Small intestine (tissue), 7 donors: ENCODE measurements around the gene SH3RF3. TPM values are rescaled to one million over a fixed set of nuclear protein-coding genes. Genes with fewer than 3 reads are reported as not detected.

Source experiments
- DNase-seq, 2 donors: peaks; one replicate each; pipeline versions ENCODE4 v3.0.0 to v3.0.0-alpha.2; 2013
- FAIRE-seq: peaks from 2 replicates; lab custom pipeline; 2012; peaks lifted over from hg19 to GRCh38; lab: Jason Lieb, UNC
- H3K27ac ChIP-seq, 3 donors: one replicate each; pipeline ENCODE4 v1.5.1; 2013; ENCODE audit warnings: low read length in 2 of 3, mild to moderate bottlenecking in 2 of 3, control low read depth in 1 of 3, inconsistent platforms in 1 of 3, low read depth in 1 of 3, moderate library complexity in 1 of 3
- H3K27me3 ChIP-seq, 3 donors: one replicate each; pipeline ENCODE4 v1.6.1; 2013; ENCODE audit warnings: low read length in 3 of 3, inconsistent platforms in 1 of 3; ENCODE audit not compliant: control insufficient read depth in 3 of 3, insufficient read depth in 3 of 3
- H3K36me3 ChIP-seq, 3 donors: one replicate each; pipeline ENCODE4 v1.6.1; 2013; ENCODE audit warnings: low read length in 3 of 3, inconsistent platforms in 1 of 3, low read depth in 1 of 3, mild to moderate bottlenecking in 1 of 3, moderate library complexity in 1 of 3; ENCODE audit not compliant: control insufficient read depth in 3 of 3, insufficient read depth in 2 of 3
- H3K4me1 ChIP-seq, 3 donors: one replicate each; pipeline ENCODE4 v1.6.1; 2013; ENCODE audit warnings: low read length in 2 of 3, inconsistent platforms in 1 of 3, low read depth in 1 of 3, mild to moderate bottlenecking in 1 of 3, moderate library complexity in 1 of 3; ENCODE audit not compliant: control insufficient read depth in 3 of 3, insufficient read depth in 2 of 3
- H3K4me3 ChIP-seq, 3 donors: one replicate each; pipeline ENCODE4 v1.5.1; 2013; ENCODE audit warnings: low read length in 3 of 3, control low read depth in 1 of 3, inconsistent platforms in 1 of 3, low read depth in 1 of 3, mild to moderate bottlenecking in 1 of 3, moderate library complexity in 1 of 3
- H3K9me3 ChIP-seq, 2 donors: one replicate each; pipeline ENCODE4 v1.6.1; 2013; ENCODE audit warnings: low read depth in 1 of 2, low read length in 1 of 2; ENCODE audit not compliant: control insufficient read depth in 2 of 2, insufficient read depth in 1 of 2
- WGBS, 3 donors: extraction: QIAGEN DNeasy Blood & Tissue Kit; methylation state at CpG; one replicate each; pipeline ENCODE4 v1.1.7; 2013; 5-methylcytosine and 5-hydroxymethylcytosine counted together
- polyA plus RNA-seq, 4 donors: library from polyadenylated mRNA; stranded (reverse) in 3 of 4; unstranded in 1 of 4; fragments of 200-250 nt in 3 of 4; fragments of 120-200 nt in 1 of 4; gene quantifications; one replicate each; pipeline versions ENCODE4 v1.2.1 to v1.2.3, GENCODE V29; 2013
- donor health status: healthy with polysubstance abuse.
- donor health status: control.
- donor health status: control.
- donor health status: Bipolar disorder and iron deficiency.
- donor health status: healthy.

SH3RF3 gene
- polyA plus RNA-seq, 4 donors = 0.22 to 3.9 (median 1.2) TPM

GRCh38 chr2:109185821-109186570 lies 57.0 kb downstream of the SH3RF3 start:
- Histone ChIP-seq H3K27me3 (no peaks in the 10 kb centered on the region), H3K4me3 (no peak overlapping the region), H3K36me3 (no peaks in the 10 kb centered on the region), H3K9me3 (peaks cover 0 to 8% of the 10 kb centered on the region in 2 donors), H3K27ac (peak overlapping the region in 1 of 3 donors; percentile 12), H3K4me1 (no peaks in the 10 kb centered on the region)
- 77 to 84% (median 81%) methylated on average over 16 of the region's 16 CpGs for WGBS, 3 donors
- FAIRE-seq (no peak), DNase-seq (no peak)

DNA sequence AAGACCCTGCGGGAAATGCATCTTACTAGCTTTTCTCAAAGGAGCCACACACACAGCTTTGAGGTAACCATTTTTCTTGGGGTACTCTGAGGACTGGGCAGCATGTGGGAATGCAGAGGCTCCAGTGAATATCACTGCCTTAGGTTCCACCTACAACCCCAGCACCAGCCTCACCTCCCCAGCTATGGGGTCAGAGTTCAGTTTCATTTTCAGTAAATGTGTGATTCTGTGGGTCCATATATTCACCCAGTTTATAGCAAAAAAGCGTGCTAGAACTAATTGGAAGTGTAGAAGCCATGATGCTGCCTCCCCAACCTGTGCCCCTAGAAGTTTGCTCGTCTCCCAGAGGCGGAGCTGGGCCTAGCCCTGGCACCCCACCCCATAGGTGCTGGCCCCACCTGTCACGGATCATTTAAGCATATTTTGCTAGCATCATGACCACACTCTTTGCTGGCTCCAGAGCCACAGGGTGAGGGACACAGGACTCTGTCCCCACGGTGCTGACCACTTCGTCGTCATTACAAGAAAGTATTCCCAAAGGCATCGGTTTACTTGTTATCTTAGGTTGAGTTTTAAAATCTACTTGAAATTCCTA lies 57.7 kb downstream of the SH3RF3 start:
- DNase-seq = no peak
- whole genome bisulfite sequencing, 3 donors = 71 to 83% (median 81%) methylated on average over 9 of the region's 9 CpGs
- H3K27ac ChIP-seq = no peak overlapping the region
- H3K4me1 ChIP-seq = no peaks in the 10 kb centered on the region
- peaks cover 0 to 4% of the 10 kb centered on the region in 2 donors for H3K9me3 ChIP-seq
- H3K4me3 ChIP-seq = no peak overlapping the region
- H3K36me3 ChIP-seq = no peaks in the 10 kb centered on the region
- FAIRE-seq = no peak
- peaks cover 0 to 4% (median 0%) of the 10 kb centered on the region in 3 donors for H3K27me3 ChIP-seq

DNA sequence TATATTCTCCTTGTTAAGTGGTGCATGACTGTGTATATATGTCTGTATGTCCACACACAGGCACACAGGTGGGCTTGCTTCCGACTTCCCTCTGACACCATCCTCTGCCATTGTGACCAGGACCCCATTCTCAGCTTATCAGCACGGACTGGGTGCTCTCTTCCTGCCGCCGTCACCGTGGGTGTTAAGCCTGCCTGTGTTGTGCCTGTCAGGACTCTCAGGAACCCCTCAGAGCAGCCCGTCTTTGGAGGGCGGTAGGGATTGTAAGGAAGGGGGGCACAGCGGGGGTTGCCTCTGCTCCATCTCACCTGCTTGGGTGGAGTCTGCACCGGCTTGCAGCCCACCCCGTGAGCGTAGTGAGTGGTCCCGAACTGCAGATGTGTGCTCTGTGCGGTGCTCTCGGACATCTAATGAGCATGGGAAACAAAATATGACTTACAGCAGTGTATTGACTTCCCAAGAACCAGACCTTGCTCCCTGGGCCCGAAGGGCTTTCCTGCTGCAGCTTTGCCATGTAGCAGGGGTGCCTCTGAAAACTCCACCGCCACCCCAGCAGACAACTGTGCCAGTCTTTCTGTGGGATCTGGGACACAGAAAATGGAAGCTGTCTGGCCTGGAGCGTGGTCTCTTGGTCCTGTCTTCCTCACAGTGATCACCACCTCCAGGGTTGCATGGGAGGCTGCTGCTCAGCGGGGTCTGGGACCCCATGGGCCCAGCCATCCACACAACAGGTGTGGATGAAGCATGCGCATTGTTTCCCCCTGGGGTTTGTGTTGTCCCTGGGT lies 58.9 kb downstream of the SH3RF3 start:
- DNase-seq (no peak), FAIRE-seq (no peak)
- 78 to 87% (median 84%) methylated on average over 19 of the region's 19 CpGs for WGBS, 3 donors
- Histone ChIP-seq H3K4me3 (no peak overlapping the region), H3K36me3 (no peaks in the 10 kb centered on the region), H3K4me1 (no peaks in the 10 kb centered on the region), H3K9me3 (no peaks in the 10 kb centered on the region), H3K27ac (no peak overlapping the region), H3K27me3 (peaks cover 0 to 4% (median 0%) of the 10 kb centered on the region in 3 donors)

GRCh38 chr2:109188496-109188890 lies 59.5 kb downstream of the SH3RF3 start:
- DNase-seq (no peak), FAIRE-seq (no peak)
- Histone ChIP-seq H3K27ac (no peak overlapping the region), H3K9me3 (no peaks in the 10 kb centered on the region), H3K4me3 (no peak overlapping the region), H3K27me3 (peaks cover 0 to 4% (median 0%) of the 10 kb centered on the region in 3 donors), H3K4me1 (no peaks in the 10 kb centered on the region), H3K36me3 (no peaks in the 10 kb centered on the region)
- WGBS, 3 donors = 68 to 74% (median 68%) methylated on average over 14 of the region's 14 CpGs

- peaks cover 0 to 4% (median 0%) of the 10 kb centered on the region in 3 donors for H3K27me3 ChIP-seq
- FAIRE-seq = no peak
- 80 to 96% (median 84%) methylated on average over 4 of the region's 4 CpGs for WGBS, 3 donors
- no peaks in the 10 kb centered on the region for H3K9me3 ChIP-seq
- no peaks in the 10 kb centered on the region for H3K36me3 ChIP-seq
- H3K27ac ChIP-seq = no peak overlapping the region
- DNase-seq = no peak
- H3K4me3 ChIP-seq = no peak overlapping the region
- no peaks in the 10 kb centered on the region for H3K4me1 ChIP-seq
Measured at GRCh38 chr2:109188898-109189297, 59.9 kb downstream of the SH3RF3 start.

- no peak overlapping the region for H3K27ac ChIP-seq
- peaks cover 0 to 4% (median 0%) of the 10 kb centered on the region in 3 donors for H3K27me3 ChIP-seq
- H3K4me1 ChIP-seq = no peaks in the 10 kb centered on the region
- DNase-seq = peak in 1 of 2 donors; percentile 19
- no peaks in the 10 kb centered on the region for H3K9me3 ChIP-seq
- no peaks in the 10 kb centered on the region for H3K36me3 ChIP-seq
- WGBS, 3 donors = 41 to 73% (median 65%) methylated on average over 5 of the region's 5 CpGs
- FAIRE-seq = no peak
- no peak overlapping the region for H3K4me3 ChIP-seq
Measured at GRCh38 chr2:109189751-109190150, 60.7 kb downstream of the SH3RF3 start.

DNA sequence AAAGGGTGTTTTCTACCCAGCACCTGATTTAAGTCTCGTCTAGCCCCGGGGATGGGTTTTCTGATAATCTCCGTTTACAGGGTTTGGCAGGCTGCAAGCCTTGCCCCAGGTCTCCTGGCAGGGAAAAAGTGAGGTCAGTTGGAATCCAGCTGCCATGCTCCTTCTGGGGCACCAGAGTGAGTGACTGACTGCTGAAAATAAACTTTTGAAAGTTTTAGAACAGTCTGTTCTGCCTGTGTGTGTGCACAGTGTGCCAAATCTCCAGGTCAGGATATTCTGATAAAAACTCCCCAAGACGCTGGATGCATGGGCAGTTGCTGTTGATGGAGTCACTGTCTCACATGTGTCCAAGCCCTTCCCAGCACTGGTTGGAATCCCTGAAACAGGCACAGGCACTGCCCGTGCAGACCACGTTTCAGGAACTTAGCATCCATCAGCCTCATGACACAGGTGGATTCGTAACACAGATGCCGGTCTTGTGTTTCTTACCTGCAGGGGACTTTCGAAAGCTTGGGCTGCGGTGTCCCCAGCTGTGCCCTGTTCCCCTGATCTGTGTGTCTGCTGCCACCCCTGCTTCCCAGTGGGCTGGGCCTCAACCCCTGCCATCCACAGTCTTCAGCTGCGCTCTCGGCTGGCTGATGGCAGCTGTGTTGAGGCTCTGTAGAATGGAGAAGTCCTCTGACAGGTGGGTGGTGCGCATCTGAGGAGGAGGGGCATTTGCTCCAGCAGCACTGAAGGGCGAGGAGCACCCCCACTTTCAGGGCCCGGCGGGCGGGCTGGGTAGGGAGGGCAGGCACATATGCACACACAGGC lies 65.0 kb downstream of the SH3RF3 start:
- Histone ChIP-seq H3K9me3 (no peaks in the 10 kb centered on the region), H3K36me3 (no peaks in the 10 kb centered on the region), H3K4me3 (no peak overlapping the region), H3K4me1 (no peaks in the 10 kb centered on the region), H3K27ac (no peak overlapping the region), H3K27me3 (peaks cover 0 to 4% (median 0%) of the 10 kb centered on the region in 3 donors)
- DNase-seq (no peak), FAIRE-seq (no peak)
- 80 to 85% (median 83%) methylated on average over 17 of the region's 17 CpGs for WGBS, 3 donors

DNA sequence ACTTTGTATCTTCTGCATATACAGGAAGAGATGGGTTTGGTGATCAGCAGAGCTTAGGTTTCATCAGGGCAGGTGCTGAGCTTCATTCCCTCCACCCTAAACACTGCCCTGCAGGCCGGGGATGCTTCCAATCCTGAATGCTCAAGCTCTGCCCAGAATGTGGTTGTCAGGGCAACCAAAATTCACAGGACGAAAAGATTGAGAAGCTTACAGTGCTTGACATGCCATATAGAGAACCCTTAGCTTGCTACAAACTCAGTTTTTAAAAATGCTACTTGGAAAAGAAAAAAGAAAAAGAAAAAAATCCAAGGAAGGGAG lies 65.6 kb downstream of the SH3RF3 start:
- Histone ChIP-seq H3K27me3 (peaks cover 0 to 4% (median 0%) of the 10 kb centered on the region in 3 donors), H3K9me3 (no peaks in the 10 kb centered on the region), H3K36me3 (no peaks in the 10 kb centered on the region), H3K4me1 (no peaks in the 10 kb centered on the region), H3K27ac (no peak overlapping the region), H3K4me3 (no peak overlapping the region)
- DNase-seq (no peak), FAIRE-seq (no peak)
- WGBS, 3 donors = 74 to 83% (median 78%) methylated on average over 2 of the region's 2 CpGs
